Epithelial cell of umbilical artery (primary cell): ENCODE measurements around the gene SHF. TPM values are rescaled to one million over a fixed set of nuclear protein-coding genes. Genes with fewer than 3 reads are reported as not detected.

Experiments
- total RNA-seq: library from RNA; depleted of rRNA; stranded (reverse); fragments of >200 nt; gene quantifications from 2 replicates; pipeline ENCODE4 v1.2.3, GENCODE V29; 2014

Gene SHF
- total RNA-seq: 0.61 and 2.6 TPM in 2 replicates

GRCh38 chr15:45187894-45188830 is at the start of gene SHF:
Gene SHF (minus strand): TSS chr15:45187966. CDS start chr15:45187951, 15 bp downstream.

GRCh38 chr15:45129651-45130129 is 58.1 kb downstream of the SHF start, which contains the start of the genes DUOX1 and DUOXA1:
Gene DUOX1 (plus strand): TSS chr15:45129994. CDS start chr15:45131967, 1,973 bp downstream.
Gene DUOXA1 (minus strand): TSS chr15:45129879. CDS start chr15:45123014, 6,865 bp downstream.

Other genes with a start within 250 kb of the SHF start
- not detected in 2 replicates for gene TERB2, start 231.3 kb downstream of the SHF start, total RNA-seq
- gene SORD, start 164.8 kb downstream of the SHF start, total RNA-seq: 13.0 and 15.5 TPM in 2 replicates
- gene DUOX2, start 73.8 kb downstream of the SHF start, total RNA-seq: not detected in 2 replicates
- gene DUOXA2, start 73.6 kb downstream of the SHF start, total RNA-seq: not detected in 2 replicates
- gene DUOXA1, start 58.1 kb downstream of the SHF start, total RNA-seq: not detected in 2 replicates
- gene DUOX1, start 58.0 kb downstream of the SHF start, total RNA-seq: not detected in 2 replicates
- not detected in 2 replicates for gene SLC28A2, start 64.3 kb upstream of the SHF start, total RNA-seq
- gene GATM, start 190.6 kb upstream of the SHF start, total RNA-seq: 0.32 and 1.4 TPM in 2 replicates